PC-9 (cell line): Measurements from ENCODE around the gene LRP1B. TPM values are rescaled to one million over a fixed set of nuclear protein-coding genes. Genes with fewer than 3 reads are reported as not detected.

Source experiments
- BruUV-seq: library from RNA; stranded (reverse); fragments of 400-500 nt; replicated peaks from 2 replicates; lab custom pipeline; 2021; lab: Mats Ljungman, UMichigan
- CTCF ChIA-PET: fragments of 300-600 bp; sonication (Branson Sonifier 250); formaldehyde crosslinking; loops from one replicate; lab custom pipeline; 2022; ENCODE audit warnings: antibody characterized with exemption; lab: Charles Lee
- POLR2A ChIA-PET: fragments of 300-600 bp; sonication (Branson Sonifier 250); formaldehyde crosslinking; loops from one replicate; lab custom pipeline; 2022; ENCODE audit warnings: antibody characterized with exemption; ENCODE audit not compliant: unreplicated experiment; lab: Charles Lee
- DNase-seq, 2 experiments: peaks; one replicate each; pipeline versions ENCODE4 v3.0.0 to v3.0.0-alpha.2; 2015 to 2022; ENCODE audit warnings: mixed read lengths in 1 of 2
- H2AFZ ChIP-seq: fragments of 200-600 bp; sonication (generic); 2 replicates; pipeline ENCODE4 v1.8.1; 2017; ENCODE audit warnings: antibody characterized with exemption
- H3F3A ChIP-seq: fragments of 200-600 bp; sonication (generic); 2 replicates; pipeline ENCODE4 v1.8.1; 2017; ENCODE audit warnings: antibody characterized with exemption, mild to moderate bottlenecking, low read depth; ENCODE audit not compliant: insufficient read depth
- H3K27ac ChIP-seq: fragments of 200-600 bp; sonication (generic); 2 replicates; pipeline ENCODE4 v1.6.1; 2016; ENCODE audit warnings: mixed run types
- H3K27me3 ChIP-seq: fragments of 200-600 bp; sonication (generic); 2 replicates; pipeline ENCODE4 v1.6.1; 2016; ENCODE audit warnings: low read depth, mixed run types; ENCODE audit not compliant: insufficient read depth
- H3K36me3 ChIP-seq: fragments of 200-600 bp; sonication (generic); 2 replicates; pipeline ENCODE4 v1.6.1; 2016; ENCODE audit warnings: low read depth, mixed run types
- H3K4me1 ChIP-seq: fragments of 200-600 bp; sonication (generic); replicated peaks from 2 replicates; pipeline ENCODE4 v1.6.1; 2016; ENCODE audit warnings: mixed run types; ENCODE audit not compliant: insufficient read depth
- H3K4me2 ChIP-seq: fragments of 200-600 bp; sonication (generic); 2 replicates; pipeline ENCODE4 v1.6.1; 2017; ENCODE audit warnings: mixed run types
- H3K4me3 ChIP-seq: fragments of 200-600 bp; sonication (generic); 2 replicates; pipeline ENCODE4 v1.6.1; 2016; ENCODE audit warnings: mixed run types
- H3K79me2 ChIP-seq: fragments of 200-600 bp; sonication (generic); 2 replicates; pipeline ENCODE4 v1.6.1; 2017; ENCODE audit warnings: low read depth, mixed run types
- H3K9me2 ChIP-seq: fragments of 200-600 bp; sonication (generic); 2 replicates; pipeline ENCODE4 v1.8.1; 2017; ENCODE audit warnings: mild to moderate bottlenecking; ENCODE audit not compliant: insufficient read depth
- H3K9me3 ChIP-seq: fragments of 200-600 bp; sonication (generic); 2 replicates; pipeline ENCODE4 v1.8.1; 2016; ENCODE audit warnings: low read depth; ENCODE audit not compliant: insufficient read depth
- H4K20me1 ChIP-seq: fragments of 200-600 bp; sonication (generic); 2 replicates; pipeline ENCODE4 v1.8.1; 2017; ENCODE audit not compliant: insufficient read depth
- EZH2 ChIP-seq: fragments of 200-600 bp; sonication (generic); IDR thresholded peaks from 2 replicates; pipeline ENCODE4 v1.8.0; 2017; ENCODE audit warnings: antibody characterized with exemption, low read depth
- intact Hi-C: fragments of 100-400 bp; cut with micrococcal nuclease; formaldehyde crosslinking; loops from one replicate; pipeline ENCODE4 v1.10.0; 2022; ENCODE audit not compliant: unreplicated experiment
- total RNA-seq: library from RNA; stranded (reverse); gene quantifications from 2 replicates; pipeline ENCODE4 v1.2.3, GENCODE V29; 2021
- TF ChIP-seq, protein P1 (sequence below): fragments of 200-600 bp; sonication (generic); conservative IDR thresholded peaks from 2 replicates; pipeline ENCODE4 v1.6.1; 2017; ENCODE audit warnings: mixed run types, antibody characterized with exemption, mild to moderate bottlenecking, moderate library complexity

The LRP1B gene
- total RNA-seq, 1 experiment from 2014 or later = 1.7 TPM

DNA sequence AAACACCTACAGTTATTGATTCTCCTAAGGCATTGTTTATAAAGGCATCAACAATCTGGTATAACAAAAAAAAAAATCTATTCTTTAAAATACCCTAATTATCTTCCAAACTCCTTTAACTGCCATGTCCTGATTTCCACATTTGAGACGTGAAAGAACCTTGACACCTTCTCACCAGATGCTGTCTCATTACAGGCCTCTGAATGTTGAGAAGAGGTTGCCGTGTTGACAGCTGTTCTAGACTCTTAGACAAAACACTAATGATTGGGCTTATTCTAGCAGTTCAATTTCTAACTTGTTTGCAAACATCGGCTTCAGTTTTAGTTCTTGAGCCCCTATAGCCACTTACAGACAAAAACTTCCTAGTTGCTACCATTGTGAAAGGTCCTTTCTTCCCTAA is 988.8 kb downstream of the LRP1B start:
- H3K4me2 ChIP-seq = no peak overlapping the region
- no peaks in the 10 kb centered on the region for H3K79me2 ChIP-seq
- intact Hi-C loops = no loop called here
- no peak overlapping the region for H3K27ac ChIP-seq
- no peaks in the 10 kb centered on the region for H3K9me2 ChIP-seq
- BruUV-seq = no TSS peak
- H3K4me1 ChIP-seq = no peaks in the 10 kb centered on the region
- H3K27me3 ChIP-seq = no peaks in the 10 kb centered on the region
- H3K4me3 ChIP-seq = no peak overlapping the region
- no peaks in the 10 kb centered on the region for H4K20me1 ChIP-seq
- no peak overlapping the region for H2AFZ ChIP-seq
- no peaks in the 10 kb centered on the region for H3K36me3 ChIP-seq
- DNase-seq = no peak
- H3K9me3 ChIP-seq = no peaks in the 10 kb centered on the region
- no peak for TF ChIP-seq EZH2
- TF ChIP-seq, protein P1, sequence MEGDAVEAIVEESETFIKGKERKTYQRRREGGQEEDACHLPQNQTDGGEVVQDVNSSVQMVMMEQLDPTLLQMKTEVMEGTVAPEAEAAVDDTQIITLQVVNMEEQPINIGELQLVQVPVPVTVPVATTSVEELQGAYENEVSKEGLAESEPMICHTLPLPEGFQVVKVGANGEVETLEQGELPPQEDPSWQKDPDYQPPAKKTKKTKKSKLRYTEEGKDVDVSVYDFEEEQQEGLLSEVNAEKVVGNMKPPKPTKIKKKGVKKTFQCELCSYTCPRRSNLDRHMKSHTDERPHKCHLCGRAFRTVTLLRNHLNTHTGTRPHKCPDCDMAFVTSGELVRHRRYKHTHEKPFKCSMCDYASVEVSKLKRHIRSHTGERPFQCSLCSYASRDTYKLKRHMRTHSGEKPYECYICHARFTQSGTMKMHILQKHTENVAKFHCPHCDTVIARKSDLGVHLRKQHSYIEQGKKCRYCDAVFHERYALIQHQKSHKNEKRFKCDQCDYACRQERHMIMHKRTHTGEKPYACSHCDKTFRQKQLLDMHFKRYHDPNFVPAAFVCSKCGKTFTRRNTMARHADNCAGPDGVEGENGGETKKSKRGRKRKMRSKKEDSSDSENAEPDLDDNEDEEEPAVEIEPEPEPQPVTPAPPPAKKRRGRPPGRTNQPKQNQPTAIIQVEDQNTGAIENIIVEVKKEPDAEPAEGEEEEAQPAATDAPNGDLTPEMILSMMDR = no peak
- ChIA-PET CTCF (no interaction called here), POLR2A (no interaction called here)
- H3F3A ChIP-seq = no peaks in the 10 kb centered on the region

DNA sequence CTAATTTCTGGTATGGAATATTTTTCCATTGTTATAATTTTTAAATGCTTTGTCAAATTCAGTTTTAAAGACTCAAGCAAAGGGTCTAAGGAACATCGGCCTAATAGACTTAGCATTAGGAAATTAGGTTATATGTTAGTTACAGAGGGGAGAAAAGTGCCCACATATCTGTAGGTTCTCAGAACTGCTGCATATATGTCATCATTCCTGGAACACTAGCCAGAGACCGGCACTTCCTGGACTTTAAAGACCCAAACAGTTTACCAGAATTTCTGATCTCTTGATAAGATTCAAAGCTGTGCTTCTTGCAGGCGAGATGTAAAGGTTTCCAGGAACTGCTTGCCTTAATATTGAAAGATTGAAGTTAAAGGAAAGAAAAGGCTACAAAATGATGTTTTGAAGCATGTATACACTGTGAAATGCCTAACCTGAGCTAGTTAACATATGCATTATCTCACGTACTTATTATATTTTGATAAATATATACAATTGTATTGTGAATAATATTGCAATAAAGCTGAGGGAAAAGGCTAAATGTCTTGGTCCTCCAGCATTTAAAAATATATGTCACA is 993.6 kb downstream of the LRP1B start:
- Histone ChIP-seq H3K4me1 (no peaks in the 10 kb centered on the region), H3K4me3 (no peak overlapping the region), H3K27me3 (no peaks in the 10 kb centered on the region), H2AFZ (no peak overlapping the region), H3K36me3 (no peaks in the 10 kb centered on the region), H3K9me3 (no peaks in the 10 kb centered on the region), H3K27ac (no peak overlapping the region), H3F3A (no peaks in the 10 kb centered on the region), H4K20me1 (no peaks in the 10 kb centered on the region), H3K4me2 (no peak overlapping the region), H3K79me2 (no peaks in the 10 kb centered on the region), H3K9me2 (no peaks in the 10 kb centered on the region)
- BruUV-seq = no TSS peak
- intact Hi-C loops = no loop called here
- ChIA-PET CTCF (no interaction called here), POLR2A (no interaction called here)
- TF ChIP-seq, protein P1 = no peak
- no peak for TF ChIP-seq EZH2
- DNase-seq = no peak

GRCh38 chr2:141133883-141134282 is 996.9 kb downstream of the LRP1B start:
- Histone ChIP-seq H3K79me2 (no peaks in the 10 kb centered on the region), H3K9me3 (no peaks in the 10 kb centered on the region), H3K9me2 (no peaks in the 10 kb centered on the region), H3K36me3 (no peaks in the 10 kb centered on the region), H3K27me3 (no peaks in the 10 kb centered on the region), H3K4me2 (no peak overlapping the region), H3K4me3 (no peak overlapping the region), H4K20me1 (no peaks in the 10 kb centered on the region), H3K27ac (no peak overlapping the region), H3K4me1 (no peaks in the 10 kb centered on the region), H3F3A (no peaks in the 10 kb centered on the region), H2AFZ (no peak overlapping the region)
- intact Hi-C loops = no loop called here
- no TSS peak for BruUV-seq
- no peak for DNase-seq
- CTCF ChIA-PET = no interaction called here
- TF ChIP-seq, protein P1 = no peak
- TF ChIP-seq EZH2 = no peak
- POLR2A ChIA-PET = no interaction called here
